CD4-positive, alpha-beta T cell treated with Interleukin-1 beta for 1 hour (primary cell): ENCODE measurements around the gene PLCD4.

Experiments
- DNase-seq, 2 donors: peaks; one replicate each; pipeline ENCODE4 v3.0.0-alpha.2; 2020 to 2022

The PLCD4 gene

GRCh38 chr2:218622606-218623365, 15.1 kb downstream of the PLCD4 start:
- DNase-seq = no peak

GRCh38 chr2:218623366-218623705, 15.6 kb downstream of the PLCD4 start:
- DNase-seq = no peak

GRCh38 chr2:218626369-218626768, 18.7 kb downstream of the PLCD4 start:
- no peak for DNase-seq

- DNase-seq = no peak
Measured at GRCh38 chr2:218627939-218628338, 20.2 kb downstream of the PLCD4 start.

GRCh38 chr2:218631837-218632236, 24.1 kb downstream of the PLCD4 start:
- DNase-seq = no peak

- no peak for DNase-seq
Measured at GRCh38 chr2:218635719-218636118, 28.0 kb downstream of the PLCD4 start.

- no peak for DNase-seq
Measured at GRCh38 chr2:218638372-218638771, 30.7 kb downstream of the PLCD4 start.

GRCh38 chr2:218642121-218642656, 34.5 kb downstream of the PLCD4 start:
- DNase-seq = no peak

GRCh38 chr2:218642786-218643185, 35.1 kb downstream of the PLCD4 start:
- DNase-seq = no peak

GRCh38 chr2:218643751-218644310, 36.1 kb downstream of the PLCD4 start:
- DNase-seq = no peak

- no peak for DNase-seq
Measured at GRCh38 chr2:218644721-218645120, 37.0 kb downstream of the PLCD4 start.

- no peak for DNase-seq
Measured at GRCh38 chr2:218645126-218645525, 37.4 kb downstream of the PLCD4 start.

GRCh38 chr2:218648088-218648786, 40.5 kb downstream of the PLCD4 start:
- DNase-seq = peak; percentile 60

- DNase-seq = no peak
Measured at GRCh38 chr2:218648787-218649100, 41.0 kb downstream of the PLCD4 start.

GRCh38 chr2:218655751-218656150, 48.1 kb downstream of the PLCD4 start:
- no peak for DNase-seq

GRCh38 chr2:218658671-218659257, 51.1 kb downstream of the PLCD4 start:
- peak; percentile 20 to 44 for DNase-seq

GRCh38 chr2:218659258-218659987, 51.7 kb downstream of the PLCD4 start, which contains the start of the genes BCS1L and ZNF142:
Gene BCS1L (plus strand): TSS chr2:218659683. CDS start chr2:218660988, 1,305 bp downstream.
Gene ZNF142 (minus strand): TSS chr2:218659623. CDS start chr2:218656429, 3,194 bp downstream.
- peak; percentile 91 to 93 for DNase-seq

- DNase-seq = no peak
Measured at GRCh38 chr2:218659988-218660358, 52.3 kb downstream of the PLCD4 start.

GRCh38 chr2:218662377-218662776, 54.7 kb downstream of the PLCD4 start:
- DNase-seq = no peak

- DNase-seq = no peak
Measured at GRCh38 chr2:218662827-218663226, 55.1 kb downstream of the PLCD4 start.

- no peak for DNase-seq
Measured at GRCh38 chr2:218663901-218664300, 56.2 kb downstream of the PLCD4 start.

- DNase-seq = no peak
Measured at GRCh38 chr2:218664653-218665052, 57.0 kb downstream of the PLCD4 start.
